HUES48 (cell line): Measurements from ENCODE around the gene FAM131C.

Source experiments
- H3K27ac ChIP-seq: one replicate; pipeline ENCODE4 v1.7.0; 2013; ENCODE audit warnings: low read depth, low read length, inconsistent platforms
- H3K27me3 ChIP-seq: 2 replicates; pipeline ENCODE4 v1.6.1; 2013; ENCODE audit warnings: mild to moderate bottlenecking, low read length; ENCODE audit not compliant: control insufficient read depth, insufficient read depth
- H3K36me3 ChIP-seq: 2 replicates; pipeline ENCODE4 v1.6.1; 2013; ENCODE audit warnings: low read length; ENCODE audit not compliant: control insufficient read depth, insufficient read depth
- H3K4me1 ChIP-seq: 2 replicates; pipeline ENCODE4 v1.6.1; 2013; ENCODE audit warnings: mild to moderate bottlenecking, low read length; ENCODE audit not compliant: control insufficient read depth, insufficient read depth
- H3K4me3 ChIP-seq: 2 replicates; pipeline ENCODE4 v1.5.1; 2013; ENCODE audit warnings: mild to moderate bottlenecking, low read depth, low read length
- H3K9ac ChIP-seq: 2 replicates; pipeline ENCODE4 v1.6.1; 2013; ENCODE audit warnings: mild to moderate bottlenecking, low read depth, low read length, moderate library complexity
- H3K9me3 ChIP-seq: 2 replicates; pipeline ENCODE4 v1.6.1; 2013; ENCODE audit warnings: low read length; ENCODE audit not compliant: control insufficient read depth, insufficient read depth

Gene FAM131C

DNA sequence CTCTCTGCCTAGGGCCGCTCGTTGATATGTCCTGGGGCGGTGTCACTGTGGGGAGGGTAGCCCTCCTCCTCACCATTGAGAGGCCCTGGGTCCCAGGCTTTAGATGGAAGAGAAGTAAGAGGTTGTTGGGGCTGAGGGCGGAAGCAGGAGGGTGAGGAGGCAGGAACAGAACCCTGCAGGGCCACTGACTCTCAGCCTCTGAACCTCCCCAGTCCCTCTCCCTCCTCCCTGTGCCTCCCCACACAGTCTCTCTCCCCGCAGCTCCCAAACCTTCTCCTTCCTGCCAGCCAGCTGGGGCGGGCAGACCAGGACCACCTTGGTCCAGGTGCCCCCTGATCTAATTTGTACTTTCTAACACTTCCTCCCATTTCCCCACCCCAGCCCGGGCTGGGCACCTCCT, 14.3 kb upstream of the FAM131C start:
- no peaks in the 10 kb centered on the region for H3K36me3 ChIP-seq
- H3K27ac ChIP-seq, result no peak overlapping the region
- H3K27me3 ChIP-seq, result no peaks in the 10 kb centered on the region
- H3K4me3 ChIP-seq, result no peak overlapping the region
- no peak overlapping the region for H3K9ac ChIP-seq
- H3K9me3 ChIP-seq, result no peaks in the 10 kb centered on the region
- no peaks in the 10 kb centered on the region for H3K4me1 ChIP-seq

DNA sequence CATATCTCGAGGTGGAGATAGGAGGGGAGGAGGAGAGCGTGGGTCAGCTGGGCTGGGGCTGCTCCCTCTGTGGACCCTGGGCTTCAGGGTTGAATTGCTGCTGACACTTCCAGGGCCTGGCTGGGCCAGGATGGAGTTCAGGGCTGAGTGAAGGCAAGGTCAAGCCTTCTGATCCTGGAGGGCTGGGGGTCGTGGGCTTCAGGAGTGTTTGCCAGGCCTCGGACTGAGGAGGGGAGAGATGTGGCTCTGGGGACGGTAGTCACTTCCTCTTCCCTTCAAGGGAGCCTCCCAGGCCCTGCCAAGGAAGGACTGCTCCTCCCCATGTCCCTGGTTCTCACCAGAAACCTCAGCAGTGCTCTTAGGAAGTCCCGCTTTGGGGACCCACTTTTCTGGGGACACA, 12.1 kb upstream of the FAM131C start:
- no peaks in the 10 kb centered on the region for H3K4me1 ChIP-seq
- H3K27ac ChIP-seq, result no peak overlapping the region
- H3K4me3 ChIP-seq, result no peak overlapping the region
- H3K9ac ChIP-seq, result no peak overlapping the region
- no peaks in the 10 kb centered on the region for H3K27me3 ChIP-seq
- H3K36me3 ChIP-seq, result no peaks in the 10 kb centered on the region
- no peaks in the 10 kb centered on the region for H3K9me3 ChIP-seq

DNA sequence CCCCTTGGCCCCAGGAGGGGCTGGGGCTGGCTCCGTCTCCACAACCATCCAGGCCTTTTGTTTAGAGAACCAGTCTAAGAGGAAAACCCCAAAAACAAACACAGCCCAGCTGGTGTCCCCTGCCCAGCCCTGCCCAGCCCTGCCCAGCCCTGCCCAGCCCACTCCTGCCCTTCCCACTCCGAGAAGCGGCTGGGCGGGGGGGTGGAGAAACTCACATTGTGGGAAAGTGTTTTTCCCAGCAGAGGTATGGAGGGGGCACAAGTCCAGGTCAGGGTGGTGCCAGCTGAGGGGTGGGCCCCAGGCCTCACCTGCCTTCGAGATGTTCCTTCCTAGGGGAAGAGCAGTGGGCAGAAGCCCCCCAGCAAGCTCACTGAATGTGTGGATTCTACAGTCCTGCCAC, 10.0 kb upstream of the FAM131C start:
- Histone ChIP-seq H3K9ac (no peak overlapping the region), H3K4me3 (no peak overlapping the region), H3K36me3 (no peaks in the 10 kb centered on the region), H3K27ac (no peak overlapping the region), H3K4me1 (peaks cover 5% of the 10 kb centered on the region; the same call in 1 of the 2 replicates), H3K9me3 (no peaks in the 10 kb centered on the region), H3K27me3 (no peaks in the 10 kb centered on the region)

DNA sequence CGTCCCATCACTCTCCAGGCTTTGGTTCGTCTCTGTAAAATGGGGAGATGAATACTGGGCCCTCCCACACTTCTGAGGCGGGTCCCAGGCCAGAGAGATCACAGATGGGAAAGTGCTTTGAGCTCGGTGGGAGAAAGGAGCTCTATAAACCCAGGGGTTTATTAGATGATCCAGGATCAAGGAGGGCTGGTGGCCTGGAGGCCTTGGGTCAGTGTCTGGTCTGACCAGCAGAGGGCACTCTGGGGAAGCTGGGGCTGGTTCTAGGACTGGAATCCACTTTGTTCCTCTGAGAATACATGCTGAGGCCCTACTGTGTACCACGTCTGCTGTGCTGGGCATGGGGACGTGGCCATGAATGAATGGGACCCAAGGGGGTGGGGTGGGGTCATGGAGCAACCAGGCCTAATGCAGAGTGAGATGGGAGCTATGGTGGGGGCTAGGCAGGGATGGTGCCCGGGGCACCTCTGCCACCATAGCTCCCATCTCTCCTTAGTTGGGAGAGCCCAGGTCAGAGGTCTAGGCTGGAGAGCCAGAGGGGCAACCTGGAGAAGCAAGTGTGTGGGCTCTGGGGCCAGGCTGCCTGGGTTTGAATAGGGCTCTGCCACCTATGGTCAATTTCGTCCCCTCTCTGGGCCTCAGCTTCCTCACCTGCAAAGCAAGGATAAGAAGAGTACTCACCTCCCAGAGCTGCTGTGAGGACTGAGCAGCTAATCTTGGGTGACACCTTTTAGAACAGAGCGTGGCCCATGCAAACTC, 9.0 kb upstream of the FAM131C start:
- H3K9ac ChIP-seq, result no peak overlapping the region
- peaks cover 5% of the 10 kb centered on the region; the same call in 1 of the 2 replicates for H3K4me1 ChIP-seq
- H3K27me3 ChIP-seq, result no peaks in the 10 kb centered on the region; the same call in 1 of the 2 replicates
- H3K9me3 ChIP-seq, result no peaks in the 10 kb centered on the region
- no peaks in the 10 kb centered on the region for H3K36me3 ChIP-seq
- H3K27ac ChIP-seq, result no peak overlapping the region
- H3K4me3 ChIP-seq, result no peak overlapping the region

DNA sequence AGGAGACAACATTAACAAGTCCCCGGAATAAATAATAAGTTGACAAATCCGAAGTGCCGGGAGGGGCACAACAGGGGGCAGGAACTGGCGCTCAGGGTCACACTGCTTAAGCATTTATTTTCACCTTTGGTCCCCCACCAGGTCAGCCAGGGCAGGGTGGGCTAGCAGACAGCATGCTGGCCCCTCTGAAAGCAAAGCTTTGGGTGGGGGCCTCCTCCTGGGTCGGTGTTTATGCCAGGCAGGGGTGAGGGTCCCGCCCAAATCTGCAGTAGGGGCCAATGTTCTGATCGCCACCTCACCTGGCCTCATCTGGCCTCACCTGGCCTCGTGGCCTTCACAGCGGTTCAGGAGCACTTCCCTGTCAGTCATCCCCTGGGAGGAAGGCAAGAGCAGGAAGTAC, 8.2 kb upstream of the FAM131C start:
- H3K4me1 ChIP-seq, result peaks cover 5% of the 10 kb centered on the region; the same call in 1 of the 2 replicates
- no peaks in the 10 kb centered on the region for H3K36me3 ChIP-seq
- H3K27me3 ChIP-seq, result peaks cover under 1% of the 10 kb centered on the region; the same call in 1 of the 2 replicates
- no peak overlapping the region for H3K27ac ChIP-seq
- no peak overlapping the region for H3K9ac ChIP-seq
- H3K4me3 ChIP-seq, result no peak overlapping the region
- H3K9me3 ChIP-seq, result no peaks in the 10 kb centered on the region

DNA sequence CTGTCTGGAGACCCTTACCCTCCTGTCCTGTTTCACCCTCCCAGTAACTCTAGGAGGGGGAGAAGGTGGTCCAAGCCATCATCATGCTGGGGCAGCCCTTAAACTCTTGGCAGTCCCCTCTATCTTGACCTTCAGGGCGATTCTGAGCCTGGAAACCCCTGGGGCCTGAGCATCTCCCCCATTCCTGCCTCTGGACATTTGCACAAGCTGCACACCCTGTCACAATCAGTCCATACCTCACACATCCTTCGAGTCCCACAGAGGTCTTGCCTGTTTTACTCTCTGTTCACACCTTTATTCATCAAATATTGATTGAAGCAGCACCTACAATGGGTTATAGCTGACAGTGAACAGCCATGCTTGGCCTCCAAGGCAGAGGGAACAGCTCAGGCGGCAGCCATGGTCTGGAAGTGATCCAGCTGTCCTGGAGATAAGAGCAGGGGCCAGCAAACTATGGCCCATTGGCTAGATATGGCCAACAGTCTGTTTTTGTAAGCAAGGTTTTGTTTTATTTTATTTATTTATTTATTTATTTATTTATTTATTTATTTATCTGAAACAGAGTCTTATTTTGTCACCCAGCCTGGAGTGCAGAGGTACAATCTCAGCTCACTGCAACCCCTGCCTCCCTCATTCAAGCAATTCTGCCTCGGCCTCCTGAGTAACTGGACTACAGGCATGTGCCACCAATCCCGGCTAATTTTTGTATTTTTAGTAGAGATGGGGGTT, 7.1 kb upstream of the FAM131C start:
- H3K4me1 ChIP-seq, result peaks cover 5% of the 10 kb centered on the region; the same call in 1 of the 2 replicates
- no peak overlapping the region for H3K4me3 ChIP-seq
- H3K36me3 ChIP-seq, result no peaks in the 10 kb centered on the region
- H3K27me3 ChIP-seq, result peaks cover 11% of the 10 kb centered on the region
- no peaks in the 10 kb centered on the region for H3K9me3 ChIP-seq
- no peak overlapping the region for H3K27ac ChIP-seq
- H3K9ac ChIP-seq, result no peak overlapping the region

DNA sequence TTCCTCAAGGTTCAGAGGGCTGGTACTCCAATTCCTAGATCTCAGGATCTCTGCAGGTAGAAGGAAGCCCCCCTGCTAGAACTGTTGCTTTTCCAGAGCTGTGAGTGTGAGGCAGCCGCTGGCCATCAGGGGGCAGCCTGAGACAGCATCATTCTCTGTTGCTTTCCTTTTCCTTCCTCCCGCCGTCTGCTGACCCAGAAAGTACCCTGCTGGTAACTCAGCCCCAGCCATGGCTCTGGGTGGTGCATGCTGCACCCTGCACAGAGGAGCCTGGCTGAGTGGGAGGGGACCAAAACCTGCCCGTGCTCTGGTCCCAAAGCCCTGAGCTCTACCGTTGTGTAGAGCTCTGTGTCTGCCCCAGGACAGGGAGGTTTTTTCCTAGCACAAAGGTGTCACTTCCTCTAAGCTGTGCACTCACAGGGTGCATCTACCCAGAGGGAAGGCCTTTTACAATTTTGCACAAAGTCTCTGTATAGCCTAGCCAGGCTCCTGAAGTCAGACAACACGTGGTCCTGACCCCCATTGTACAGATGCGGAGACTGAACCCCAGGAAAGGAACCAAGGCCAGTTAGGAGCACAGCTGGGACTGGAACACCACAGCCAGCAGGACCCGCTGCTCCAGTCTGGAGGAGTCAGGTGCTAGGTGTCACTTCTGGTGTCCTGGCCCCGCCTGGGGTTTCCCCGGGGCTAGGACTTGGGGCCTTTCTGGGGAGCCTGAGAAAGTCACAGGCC, 5.6 kb upstream of the FAM131C start:
- Histone ChIP-seq H3K27me3 (peaks cover 26% of the 10 kb centered on the region), H3K4me3 (no peak overlapping the region), H3K4me1 (peaks cover 5% of the 10 kb centered on the region; the same call in 1 of the 2 replicates), H3K9me3 (no peaks in the 10 kb centered on the region), H3K27ac (no peak overlapping the region), H3K9ac (no peak overlapping the region), H3K36me3 (no peaks in the 10 kb centered on the region)

DNA sequence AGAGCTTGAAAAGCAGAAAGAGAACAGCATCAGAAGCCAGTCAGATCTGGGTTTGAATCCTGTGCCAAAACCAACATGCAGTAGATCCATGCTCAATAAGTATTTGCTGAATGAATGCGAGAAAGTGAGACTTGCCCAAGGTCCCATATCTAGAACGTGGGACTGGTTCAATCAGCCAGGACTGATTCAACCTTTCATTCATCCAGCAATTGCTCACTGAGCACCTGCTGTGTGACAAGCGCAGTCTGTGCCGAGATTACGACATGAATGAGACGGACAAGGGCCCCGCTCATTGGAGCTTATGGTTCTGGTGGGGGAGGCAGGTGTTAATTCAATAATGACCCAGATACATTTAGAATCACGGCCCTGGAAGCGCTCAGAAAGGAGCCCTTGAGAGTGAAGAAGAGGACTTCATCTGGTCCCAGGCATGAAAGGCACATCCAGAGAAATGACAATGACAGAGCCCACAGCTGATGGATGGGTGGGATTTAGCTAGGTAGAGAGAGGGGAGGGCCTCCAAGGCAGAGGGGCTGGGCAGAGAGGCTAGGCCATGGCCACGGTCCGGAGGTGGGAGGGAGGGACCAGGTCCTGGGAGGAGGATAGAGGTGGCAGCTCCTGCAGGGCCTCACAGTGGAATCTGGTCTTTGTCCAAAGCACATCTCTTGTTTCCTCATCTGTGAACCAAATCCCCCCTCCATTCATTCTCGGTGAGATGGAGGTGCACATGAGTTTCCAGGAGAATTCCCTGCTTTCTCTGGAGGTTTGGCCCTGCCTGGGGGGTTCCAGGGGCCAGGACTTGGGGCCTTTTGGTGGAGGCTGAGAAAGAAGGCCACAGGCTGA, 4.2 kb upstream of the FAM131C start:
- H3K27ac ChIP-seq, result no peak overlapping the region
- H3K4me1 ChIP-seq, result peaks cover 5% of the 10 kb centered on the region; the same call in 1 of the 2 replicates
- H3K9me3 ChIP-seq, result no peaks in the 10 kb centered on the region
- no peaks in the 10 kb centered on the region for H3K36me3 ChIP-seq
- H3K27me3 ChIP-seq, result peaks cover 39% of the 10 kb centered on the region
- no peak overlapping the region for H3K9ac ChIP-seq
- H3K4me3 ChIP-seq, result no peak overlapping the region

DNA sequence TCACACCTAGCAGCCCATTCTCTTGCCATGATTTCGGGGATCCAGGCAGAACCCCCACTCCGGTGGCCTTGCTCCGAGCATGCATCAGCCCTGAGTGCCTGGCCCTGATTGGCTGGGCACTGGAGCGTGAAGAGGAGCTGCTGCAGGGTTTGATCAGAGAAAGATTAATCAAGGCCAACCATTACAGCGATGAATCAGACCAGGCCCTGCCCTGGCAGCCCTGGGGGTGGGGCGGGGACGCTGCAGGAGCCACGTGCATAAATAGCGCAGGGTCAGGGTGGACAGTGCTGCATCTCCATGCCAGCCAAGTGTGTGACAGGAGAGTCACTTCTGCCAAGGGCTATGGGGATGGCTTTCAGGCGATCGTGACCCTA, 3.4 kb upstream of the FAM131C start:
- Histone ChIP-seq H3K9ac (no peak overlapping the region), H3K27me3 (peaks cover 47% of the 10 kb centered on the region), H3K9me3 (no peaks in the 10 kb centered on the region), H3K4me1 (peaks cover 5% of the 10 kb centered on the region; the same call in 1 of the 2 replicates), H3K27ac (no peak overlapping the region), H3K4me3 (no peak overlapping the region), H3K36me3 (no peaks in the 10 kb centered on the region)

DNA sequence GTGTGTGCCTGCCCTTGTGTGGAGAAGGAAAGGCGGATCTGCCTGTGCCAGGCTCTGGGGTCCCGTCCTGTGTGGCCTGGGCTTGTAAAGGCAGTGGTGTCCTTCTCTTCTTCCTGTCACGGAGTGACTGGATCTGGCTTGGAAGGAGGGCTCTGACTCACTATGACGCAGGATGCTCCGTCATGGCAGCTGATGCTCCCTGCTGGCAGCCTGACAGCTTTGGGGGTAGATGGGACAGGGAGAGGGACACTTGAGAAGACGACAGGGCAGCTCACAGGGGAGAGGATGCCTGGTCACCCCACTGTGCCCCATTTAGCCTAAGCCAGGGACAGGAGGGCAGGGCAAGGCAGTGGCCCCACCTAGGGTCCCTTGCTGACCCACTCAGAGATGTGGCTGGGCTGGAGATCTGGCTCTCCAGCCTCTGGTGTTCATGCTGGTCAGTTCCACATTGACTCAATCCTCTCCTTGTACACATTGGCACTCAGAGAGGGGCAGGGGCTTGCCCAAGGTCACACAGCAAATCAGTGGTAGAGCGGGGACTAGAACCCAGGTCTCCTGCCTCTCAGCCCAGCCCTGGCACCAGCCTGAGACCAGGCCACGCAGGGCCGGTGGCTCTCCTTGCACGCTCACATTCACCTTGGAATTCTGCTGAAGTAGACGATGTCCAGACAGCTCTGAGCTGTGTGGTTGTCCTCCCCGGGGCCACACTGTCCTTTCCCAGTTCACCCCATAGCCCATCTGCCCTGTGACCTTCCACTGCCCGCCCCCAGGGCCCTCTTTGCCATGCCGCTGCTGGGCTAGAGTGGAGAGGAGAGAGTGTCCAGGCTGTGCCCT, 2.8 kb upstream of the FAM131C start:
- H3K36me3 ChIP-seq, result no peaks in the 10 kb centered on the region
- no peaks in the 10 kb centered on the region for H3K9me3 ChIP-seq
- H3K9ac ChIP-seq, result no peak overlapping the region
- H3K4me1 ChIP-seq, result peaks cover 5% of the 10 kb centered on the region; the same call in 1 of the 2 replicates
- H3K27ac ChIP-seq, result no peak overlapping the region
- no peak overlapping the region for H3K4me3 ChIP-seq
- peaks cover 50% of the 10 kb centered on the region for H3K27me3 ChIP-seq
